Bronchial epithelial cell (primary cell): ENCODE results near the gene NKAIN2. TPM values are rescaled to one million over a fixed set of nuclear protein-coding genes. Genes with fewer than 3 reads are reported as not detected.

Experiments
- DNase-seq: peaks from one replicate; pipeline ENCODE4 v3.0.0-alpha.2; 2010; ENCODE audit warnings: low read depth
- FAIRE-seq: peaks from 2 replicates; lab custom pipeline; 2011; peaks lifted over from hg19 to GRCh38; lab: Jason Lieb, UNC
- H3K27me3 ChIP-seq: 2 replicates; pipeline ENCODE4 v1.5.1; 2011; ENCODE audit warnings: low read length; ENCODE audit not compliant: control insufficient read depth, insufficient read depth
- H3K36me3 ChIP-seq: 2 replicates; pipeline ENCODE4 v1.5.1; 2011; ENCODE audit warnings: low read length; ENCODE audit not compliant: control insufficient read depth, insufficient read depth
- H3K4me3 ChIP-seq: 2 replicates; pipeline ENCODE4 v1.5.1; 2011; ENCODE audit warnings: mild to moderate bottlenecking, low read depth, low read length, control low read depth
- CTCF ChIP-seq: IDR thresholded peaks from 2 replicates; pipeline ENCODE4 v1.5.1; 2011; ENCODE audit warnings: mild to moderate bottlenecking, moderate library complexity, low read length, control low read depth, inconsistent platforms; ENCODE audit not compliant: insufficient read depth, severe bottlenecking
- total RNA-seq: library from RNA; depleted of rRNA; stranded (reverse); fragments of >200 nt; gene quantifications from 2 replicates; pipeline ENCODE4 v1.2.1, GENCODE V29; 2014

NKAIN2 gene
- total RNA-seq, 1 donor from 2014 or later: under 0.01 TPM

- FAIRE-seq: no peak
- H3K4me3 ChIP-seq: no peak overlapping the region
- no peaks in the 10 kb centered on the region for H3K27me3 ChIP-seq
- TF ChIP-seq CTCF: no peak
- DNase-seq: no peak
- no peaks in the 10 kb centered on the region for H3K36me3 ChIP-seq
Measured at GRCh38 chr6:123994168-123994567, 190.5 kb downstream of the NKAIN2 start.

- Histone ChIP-seq H3K4me3 (no peak overlapping the region), H3K36me3 (no peaks in the 10 kb centered on the region), H3K27me3 (no peaks in the 10 kb centered on the region)
- DNase-seq (no peak), FAIRE-seq (no peak)
- TF ChIP-seq CTCF: no peak
Measured at GRCh38 chr6:123994891-123995635, 191.4 kb downstream of the NKAIN2 start.

- no peak for DNase-seq
- no peak for TF ChIP-seq CTCF
- Histone ChIP-seq H3K4me3 (no peak overlapping the region), H3K36me3 (no peaks in the 10 kb centered on the region), H3K27me3 (no peaks in the 10 kb centered on the region)
- no peak for FAIRE-seq
Measured at GRCh38 chr6:123997223-123997622, 193.6 kb downstream of the NKAIN2 start.

- H3K27me3 ChIP-seq: no peaks in the 10 kb centered on the region
- H3K36me3 ChIP-seq: no peaks in the 10 kb centered on the region
- no peak overlapping the region for H3K4me3 ChIP-seq
- no peak for TF ChIP-seq CTCF
- FAIRE-seq: no peak
- peak; percentile 10 for DNase-seq
Measured at GRCh38 chr6:124002377-124003081, 198.9 kb downstream of the NKAIN2 start.

- FAIRE-seq (no peak), DNase-seq (no peak)
- no peak for TF ChIP-seq CTCF
- Histone ChIP-seq H3K36me3 (no peaks in the 10 kb centered on the region), H3K27me3 (no peaks in the 10 kb centered on the region), H3K4me3 (no peak overlapping the region)
Measured at GRCh38 chr6:124007266-124007665, 203.6 kb downstream of the NKAIN2 start.
